ENCODE data around the gene TTBK1.

The TTBK1 gene

GRCh38 chr6:43223175-43223574 lies 20.1 kb upstream of the TTBK1 start:
- no peak for DNase-seq (ENCODE audit: low read depth in 2 of 2)

GRCh38 chr6:43226192-43226851 lies 17.0 kb upstream of the TTBK1 start:
- DNase-seq (ENCODE audit: low read depth in 2 of 2): no peak

DNA sequence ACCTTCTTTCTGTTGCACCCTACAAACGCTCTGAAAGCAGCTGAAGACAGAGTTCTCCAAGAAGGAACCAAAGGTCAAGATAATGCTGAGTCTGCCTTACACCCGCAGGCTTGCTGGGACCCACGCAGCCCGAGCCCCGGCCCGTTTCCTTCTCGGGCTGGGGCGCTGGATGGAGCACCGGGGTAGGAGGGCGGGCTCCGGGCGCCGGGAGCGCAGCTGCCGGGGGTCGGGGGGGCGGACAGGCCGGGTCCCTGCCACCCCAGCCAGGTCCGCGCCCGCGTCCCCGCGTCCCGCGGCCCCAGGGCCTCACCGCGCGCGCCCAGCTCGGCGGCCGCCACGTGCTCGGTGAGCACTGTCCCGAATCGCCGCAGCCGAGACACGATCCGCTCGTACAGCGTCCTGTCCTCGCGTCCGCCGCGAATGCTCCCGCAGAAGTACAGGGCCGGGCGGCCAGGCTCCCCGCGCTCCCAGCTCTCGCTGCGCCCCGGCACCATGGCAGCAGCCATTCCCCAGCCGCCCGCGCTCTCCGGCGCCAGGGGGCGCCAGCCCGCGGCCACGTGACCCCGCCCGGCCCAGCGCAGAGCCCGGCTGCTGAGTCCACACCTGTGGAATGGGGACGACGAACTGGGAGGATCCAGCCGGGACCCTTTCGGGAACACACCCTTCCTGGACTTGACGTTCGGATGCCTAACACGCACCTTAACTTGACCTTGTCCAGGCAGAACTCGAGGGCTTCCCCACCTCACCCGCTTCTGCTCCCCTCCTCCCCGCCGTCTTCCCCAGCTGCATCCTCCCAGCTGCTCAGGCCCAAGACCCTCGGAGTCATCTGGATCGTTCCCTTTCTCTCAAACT lies 14.1 kb upstream of the TTBK1 start, which contains the start of gene DNPH1:
Gene DNPH1, minus strand, starts transcription at position 531 of the 852 bp plus-strand sequence. Its CDS starts 25 bp downstream, at position 506.
- DNase-seq (ENCODE audit: low read depth in 2 of 2): peak; percentile 65 to 66

DNA sequence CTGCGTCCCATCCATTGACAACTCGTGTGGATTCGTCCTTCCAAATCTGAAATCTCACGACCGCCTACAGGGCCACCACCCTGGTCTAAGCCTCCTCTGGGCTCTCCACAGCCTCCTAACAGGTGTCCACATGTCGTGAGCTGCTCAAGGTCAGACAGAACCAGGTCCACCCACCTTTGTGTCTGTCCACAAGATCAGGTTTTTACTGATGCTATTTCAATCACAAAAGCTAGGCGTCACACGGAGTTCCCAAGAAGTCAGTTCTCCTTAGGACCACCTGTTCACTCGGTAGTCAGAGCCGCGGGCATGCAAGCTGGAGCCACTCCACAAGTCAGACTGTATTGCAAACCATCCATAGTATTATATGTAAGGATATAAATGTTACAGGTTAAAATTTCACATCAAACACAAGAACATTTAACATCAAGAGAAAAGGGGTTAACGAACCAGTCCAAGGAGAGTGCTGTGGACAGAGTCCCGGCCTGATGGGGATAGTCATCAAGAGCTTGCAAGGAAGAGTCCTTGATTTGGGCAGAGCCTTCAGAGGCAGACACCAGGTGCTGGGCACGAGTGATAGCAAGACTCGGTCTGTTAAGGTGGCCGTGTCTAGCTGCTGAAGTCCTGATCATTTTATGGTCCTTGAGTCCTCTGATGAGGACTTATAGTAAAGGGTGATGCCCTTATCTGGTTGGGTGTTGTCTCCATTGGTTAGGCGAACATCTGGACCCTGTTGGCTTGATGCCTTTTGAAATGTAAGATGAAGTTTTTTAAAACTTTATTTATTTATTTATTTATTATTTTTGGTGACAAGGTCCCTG lies 13.3 kb upstream of the TTBK1 start:
- no peak for DNase-seq (ENCODE audit: low read depth in 2 of 2)

GRCh38 chr6:43231053-43231452 lies 12.2 kb upstream of the TTBK1 start:
- DNase-seq (ENCODE audit: low read depth in 2 of 2): no peak

- DNase-seq (ENCODE audit: low read depth in 2 of 2): no peak
Measured at GRCh38 chr6:43231735-43232450, 11.4 kb upstream of the TTBK1 start.

GRCh38 chr6:43235841-43236240 lies 7.4 kb upstream of the TTBK1 start:
- DNase-seq (ENCODE audit: low read depth in 2 of 2): no peak

- no peak for DNase-seq (ENCODE audit: low read depth in 2 of 2)
Measured at GRCh38 chr6:43239054-43239453, 4.2 kb upstream of the TTBK1 start.

DNA sequence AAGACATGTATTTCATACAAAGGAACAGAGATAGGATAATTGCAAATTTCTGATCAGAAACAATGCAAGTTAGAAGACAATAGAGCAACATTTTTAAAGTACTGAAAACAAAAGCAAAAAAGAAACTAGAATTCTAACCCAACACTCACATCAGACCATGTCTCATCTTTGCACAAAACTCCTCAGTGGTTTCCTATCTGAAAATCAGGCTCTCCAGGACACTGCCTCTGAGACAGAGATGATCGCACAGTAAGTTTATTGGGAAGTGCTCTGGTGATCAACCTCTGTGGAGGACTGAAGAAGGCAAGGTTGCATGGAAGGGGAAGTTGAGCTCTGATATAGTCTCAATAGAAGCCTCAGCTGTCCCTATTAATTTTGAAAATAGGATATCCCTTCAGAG lies 2.3 kb upstream of the TTBK1 start:
- DNase-seq (ENCODE audit: low read depth in 2 of 2): no peak

DNA sequence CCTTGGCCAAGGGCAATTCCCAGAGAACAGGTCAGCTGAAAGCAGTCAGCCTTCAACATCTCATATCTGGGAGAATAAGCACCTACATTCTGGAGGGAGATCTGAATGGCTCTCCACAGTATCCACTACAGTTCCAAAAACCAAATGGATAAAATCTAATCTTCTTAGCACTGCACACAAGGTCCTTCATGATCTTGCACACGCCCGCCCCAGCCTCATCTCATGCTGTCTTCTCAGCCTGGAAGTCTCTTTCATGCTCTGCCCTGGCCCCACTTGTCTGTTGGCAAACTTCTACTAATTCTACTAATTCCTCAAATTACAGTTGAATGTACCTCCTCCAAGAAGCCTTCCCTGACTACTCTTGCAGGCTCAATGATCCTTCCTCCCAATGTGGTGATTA lies 1.8 kb upstream of the TTBK1 start:
- no peak for DNase-seq (ENCODE audit: low read depth in 2 of 2)

DNA sequence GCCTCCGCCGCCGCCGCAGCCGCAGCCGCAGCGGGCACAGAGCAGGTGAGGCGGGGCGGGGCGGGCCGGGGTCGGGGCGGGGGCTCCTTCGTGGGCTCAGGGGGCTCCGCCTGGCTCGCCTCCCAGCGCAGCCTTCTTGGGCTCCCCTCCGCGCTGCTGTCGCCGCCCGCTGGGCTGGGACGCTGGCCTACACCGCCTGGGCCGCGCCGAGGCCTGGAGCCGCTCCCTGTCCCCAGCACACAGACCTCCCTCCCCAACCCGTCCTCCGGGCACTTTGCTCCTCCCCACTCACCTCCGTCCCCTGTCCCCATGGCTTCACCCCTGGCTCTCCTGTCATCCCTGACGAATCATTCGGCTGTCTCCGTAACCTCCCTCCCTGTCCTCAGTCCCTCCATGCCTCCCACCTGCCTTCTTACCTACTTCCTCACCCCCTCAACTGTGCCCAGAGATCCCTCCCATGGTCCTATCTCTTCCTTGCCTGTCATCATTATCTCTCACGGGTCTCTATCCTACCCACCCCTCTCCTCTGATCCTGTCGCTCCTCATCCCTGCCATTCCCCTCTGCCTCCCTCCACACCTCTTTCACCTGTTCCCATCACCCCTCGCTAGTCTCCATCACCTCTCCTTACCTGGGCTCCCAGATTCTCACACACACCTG lies 512 bp downstream of the TTBK1 start:
- no peak for DNase-seq (ENCODE audit: low read depth in 2 of 2)

- no peak for DNase-seq (ENCODE audit: low read depth in 2 of 2)
Measured at GRCh38 chr6:43246301-43247113, 3.2 kb downstream of the TTBK1 start.

DNA sequence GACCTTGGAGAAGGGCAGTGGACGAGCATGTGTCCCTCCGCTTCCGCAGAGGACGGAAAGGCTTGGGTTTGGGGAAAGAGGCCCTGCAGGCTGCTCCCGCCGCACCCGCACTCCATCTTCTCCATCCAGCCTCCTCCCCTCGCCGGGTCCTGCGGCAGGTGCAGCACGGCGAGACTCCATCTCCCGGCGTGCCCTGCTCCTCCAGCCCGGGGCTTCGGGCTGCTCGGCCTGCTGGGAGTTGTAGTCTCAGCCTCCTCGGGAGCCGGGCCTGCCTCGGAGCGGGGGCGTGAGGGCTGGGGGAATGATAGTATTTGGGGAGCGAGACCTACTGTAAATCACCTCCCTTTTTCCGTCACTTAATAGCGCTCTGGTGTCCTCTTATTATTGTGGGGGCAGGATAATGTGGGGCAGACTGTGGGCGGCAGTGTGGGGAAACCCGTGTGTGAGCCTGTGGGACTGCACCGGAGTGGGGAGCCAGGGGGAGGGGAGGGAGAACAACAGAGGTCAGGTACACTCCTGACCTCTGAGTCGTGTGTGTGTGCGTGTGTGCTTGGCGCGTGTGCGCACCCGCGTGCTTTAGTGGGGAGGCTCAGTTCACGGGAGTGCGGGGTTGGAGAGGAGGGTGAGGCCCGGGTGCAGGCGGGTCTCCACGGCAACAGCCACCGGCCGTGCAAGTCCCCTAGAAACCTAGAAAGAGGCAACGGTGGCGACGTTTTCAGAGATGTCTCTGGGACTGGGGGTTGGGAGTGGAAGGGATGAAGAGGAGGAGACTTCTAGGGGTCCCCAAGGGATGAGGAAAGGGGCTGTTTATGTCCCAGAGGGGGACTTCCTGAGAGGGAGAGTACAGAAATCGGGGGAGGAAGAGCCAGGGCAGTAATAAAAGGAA lies 4.1 kb downstream of the TTBK1 start:
- DNase-seq (ENCODE audit: low read depth in 2 of 2): peak; percentile 47 to 65

DNA sequence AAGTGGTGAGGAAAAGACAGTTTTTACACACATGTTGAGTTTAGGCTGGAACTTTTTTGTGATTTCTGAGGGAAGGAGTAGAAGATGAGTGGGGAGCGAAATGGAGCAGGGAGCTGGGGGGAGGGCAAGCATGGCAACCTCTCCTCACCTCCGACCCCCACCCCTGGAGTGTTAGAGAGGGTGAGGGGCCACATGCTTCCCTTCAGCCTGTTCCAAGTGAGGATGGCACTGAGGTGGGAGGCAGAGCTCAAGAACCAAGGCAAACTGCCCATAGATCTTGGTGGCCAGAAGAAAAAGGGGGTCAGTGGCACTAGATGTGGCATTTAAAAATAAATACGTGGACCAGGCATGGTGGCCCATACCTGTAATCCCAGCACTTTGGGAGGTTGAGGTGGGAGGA lies 4.8 kb downstream of the TTBK1 start:
- DNase-seq (ENCODE audit: low read depth in 2 of 2): no peak

- no peak for DNase-seq (ENCODE audit: low read depth in 2 of 2)
Measured at GRCh38 chr6:43248791-43249190, 5.5 kb downstream of the TTBK1 start.

GRCh38 chr6:43250992-43251373 lies 7.7 kb downstream of the TTBK1 start:
- DNase-seq (ENCODE audit: low read depth in 2 of 2): no peak

- DNase-seq (ENCODE audit: low read depth in 2 of 2): no peak
Measured at GRCh38 chr6:43253401-43253800, 10.1 kb downstream of the TTBK1 start.

GRCh38 chr6:43254138-43254817 lies 11.0 kb downstream of the TTBK1 start:
- DNase-seq (ENCODE audit: low read depth in 2 of 2): no peak

DNA sequence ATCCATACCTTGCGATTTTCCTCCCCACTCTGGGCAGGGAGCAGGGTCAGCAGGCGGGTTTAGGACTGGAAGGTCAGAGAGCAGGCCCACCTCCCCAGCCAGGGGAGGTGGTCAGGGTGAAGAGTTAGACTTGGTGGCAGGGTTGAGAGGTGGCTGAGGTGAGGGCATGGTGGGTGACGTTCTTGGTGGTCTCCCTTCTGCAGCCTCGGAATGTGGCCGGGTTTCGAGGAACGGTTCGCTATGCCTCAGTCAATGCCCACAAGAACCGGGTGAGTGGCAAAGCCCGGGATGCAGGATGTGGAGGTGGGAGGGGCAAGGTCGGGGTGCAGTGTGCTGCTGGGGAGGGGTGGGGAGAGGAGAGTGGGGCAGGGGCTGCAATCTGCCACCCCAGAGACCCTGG lies 11.6 kb downstream of the TTBK1 start:
- DNase-seq (ENCODE audit: low read depth in 2 of 2): no peak

Data from stimulated activated CD8-positive, alpha-beta memory T cell treated with anti-CD3 and anti-CD28 coated beads, Interleukin-2, amount 100 ng/mL, for 1 hour (primary cell).